ENCODE results near the gene DNMT3A.

Gene DNMT3A

DNA sequence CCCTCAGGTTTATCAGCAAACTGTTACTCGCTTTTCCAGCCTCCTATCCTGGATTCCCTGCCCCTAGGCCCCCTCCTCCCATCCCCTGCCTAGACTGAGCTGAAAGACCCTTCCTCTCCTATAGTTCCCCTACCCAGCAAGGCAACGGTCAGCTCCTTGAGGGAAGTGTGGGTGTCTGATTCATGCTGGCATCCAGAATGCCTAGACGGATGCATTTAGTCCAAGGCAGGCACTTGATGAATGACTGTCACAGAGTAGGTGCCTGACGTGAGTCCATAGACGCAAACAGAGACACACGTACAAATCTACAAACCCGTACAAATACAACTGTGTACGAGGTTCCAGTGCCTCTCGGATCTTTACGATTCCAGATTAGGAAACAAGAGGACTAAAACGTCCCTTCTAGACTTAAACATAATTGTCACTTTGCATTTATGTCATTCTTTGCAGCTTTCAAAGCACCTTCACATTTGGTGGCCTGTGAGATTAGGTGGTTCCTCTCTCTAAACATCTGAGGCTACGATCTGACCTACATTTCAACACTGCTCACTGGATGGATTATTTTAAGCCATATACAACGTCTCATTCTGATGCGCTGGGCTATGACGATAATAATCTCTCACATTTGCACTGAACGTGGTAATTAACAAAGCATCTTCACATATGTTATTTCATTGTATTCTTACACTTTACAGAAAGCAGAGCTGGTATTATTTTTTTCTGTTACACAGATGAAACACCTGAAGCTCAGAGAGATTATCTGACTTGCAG lies 36.7 kb downstream of the DNMT3A start:
- DNase-seq = no peak
- no peak for ATAC-seq

DNA sequence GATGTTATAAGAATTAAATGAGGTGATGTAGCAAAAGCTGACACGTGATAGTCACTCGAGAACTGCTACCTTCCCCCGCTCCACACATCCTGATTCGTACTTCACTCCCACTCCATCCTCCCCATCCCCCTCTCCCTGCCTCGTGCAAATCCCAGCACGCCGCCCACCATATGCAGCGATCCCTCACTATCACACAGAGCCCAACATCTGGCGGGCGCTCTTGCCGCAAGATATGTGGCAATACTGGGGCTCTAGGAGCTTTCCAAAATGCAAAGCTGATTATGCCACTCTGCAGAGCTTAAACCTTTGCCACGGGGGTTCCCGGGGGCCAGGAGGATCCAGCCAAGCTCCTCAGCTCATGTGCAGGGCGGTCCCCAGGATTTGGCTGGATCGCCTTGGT lies 37.4 kb downstream of the DNMT3A start:
- ATAC-seq (no peak), DNase-seq (no peak)

DNA sequence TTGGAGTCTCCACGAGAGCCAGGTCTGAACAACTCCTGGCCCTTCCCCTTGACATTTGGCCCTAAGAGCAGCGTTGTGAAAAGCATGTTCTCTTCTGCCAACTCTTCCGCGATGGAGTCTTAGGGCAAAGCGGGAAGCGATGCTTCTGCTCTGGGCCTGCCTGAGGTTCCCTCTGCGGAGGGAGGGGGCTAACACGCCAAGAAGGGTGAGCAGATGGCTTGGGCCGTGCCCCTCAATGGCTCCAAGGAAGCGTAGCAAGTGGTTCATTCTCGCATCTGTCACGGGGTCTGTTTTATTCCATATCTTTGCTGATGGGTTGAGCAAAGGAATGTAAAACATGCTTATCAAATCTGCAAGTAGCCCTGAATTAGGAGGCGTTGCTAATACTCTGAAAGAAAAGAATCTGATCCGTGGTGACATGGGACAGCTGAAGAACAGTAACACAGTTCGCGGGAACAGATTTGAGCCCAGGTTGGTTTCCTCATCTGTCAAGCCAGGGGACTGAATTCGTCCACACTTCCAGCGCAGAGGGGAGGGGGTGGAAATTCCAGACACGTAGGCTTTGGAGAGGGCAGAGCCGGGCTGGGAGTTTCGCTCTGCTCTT lies 38.0 kb downstream of the DNMT3A start:
- ATAC-seq (no peak), DNase-seq (no peak)

DNA sequence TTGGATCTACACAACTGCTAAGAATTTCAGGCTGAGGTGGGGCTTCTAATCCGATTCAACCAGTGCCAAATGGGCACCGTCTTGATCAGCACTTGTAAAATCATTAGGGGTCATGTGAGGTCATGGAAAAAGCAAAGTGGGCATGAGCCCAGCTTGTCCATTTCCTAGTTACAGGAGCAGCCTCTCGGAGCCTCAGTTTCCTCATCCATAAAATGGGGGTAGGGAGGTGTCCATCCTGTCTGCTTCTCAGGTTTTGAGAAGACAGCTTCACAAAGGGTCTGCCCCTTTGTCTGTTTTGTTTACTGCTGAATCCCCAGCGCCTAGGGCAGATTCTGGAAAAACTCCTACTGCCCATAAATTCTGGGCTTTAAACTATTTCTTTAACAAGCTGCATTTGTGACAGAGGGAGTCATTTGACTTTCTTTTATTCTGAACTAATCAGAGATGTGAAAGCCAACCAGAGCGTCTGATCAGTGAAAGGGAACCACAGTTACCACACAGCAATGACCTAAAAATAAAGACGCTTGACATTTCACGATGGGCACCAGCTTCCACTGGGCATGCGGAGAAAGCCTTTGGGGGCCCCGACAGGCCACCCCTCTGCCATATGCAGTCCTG lies 38.9 kb downstream of the DNMT3A start:
- DNase-seq (no peak), ATAC-seq (no peak)

DNA sequence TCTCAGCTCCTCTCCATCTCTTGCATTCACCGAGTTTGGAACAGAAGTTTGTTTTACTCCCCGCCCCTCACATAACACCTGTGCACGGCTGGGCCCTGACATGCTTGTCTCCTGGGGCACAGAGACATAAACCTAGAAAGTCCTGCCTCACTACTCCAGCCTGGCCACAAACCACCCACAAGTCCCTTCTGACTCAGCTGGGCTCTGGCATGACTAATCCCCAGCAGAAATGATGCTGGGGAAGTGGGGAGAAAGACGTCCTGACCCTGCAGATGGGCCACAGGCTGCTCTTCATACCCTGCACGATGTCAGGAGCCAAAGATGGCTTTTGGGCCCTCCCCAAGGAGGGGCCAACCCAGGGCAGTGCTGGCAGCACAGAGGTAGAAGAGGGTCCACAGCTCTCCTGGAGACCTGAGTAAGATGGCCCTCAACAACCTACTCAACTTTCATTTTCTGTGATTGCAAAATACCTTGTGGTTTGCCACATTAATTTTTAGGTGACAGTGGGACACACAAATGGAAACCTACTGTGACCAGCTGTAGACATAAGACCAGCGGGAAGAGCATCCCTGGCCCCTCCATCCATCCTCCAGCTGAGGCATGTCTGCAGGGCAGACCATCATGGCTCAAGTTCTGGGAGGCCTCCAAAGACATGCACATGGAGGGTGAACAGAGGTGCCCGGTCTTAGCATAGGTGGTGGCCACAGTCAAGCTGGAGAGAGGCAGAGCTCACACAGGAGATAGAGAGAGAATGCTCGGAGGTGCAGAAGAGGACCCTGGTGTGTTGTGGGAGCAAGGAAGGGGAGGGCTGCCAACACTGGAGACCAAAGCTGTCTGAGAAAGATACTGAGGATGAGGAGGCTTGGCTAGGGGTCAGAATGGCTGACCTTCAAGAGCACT lies 40.0 kb downstream of the DNMT3A start:
- DNase-seq (peak; percentile 79), ATAC-seq (peak; percentile 95)

DNA sequence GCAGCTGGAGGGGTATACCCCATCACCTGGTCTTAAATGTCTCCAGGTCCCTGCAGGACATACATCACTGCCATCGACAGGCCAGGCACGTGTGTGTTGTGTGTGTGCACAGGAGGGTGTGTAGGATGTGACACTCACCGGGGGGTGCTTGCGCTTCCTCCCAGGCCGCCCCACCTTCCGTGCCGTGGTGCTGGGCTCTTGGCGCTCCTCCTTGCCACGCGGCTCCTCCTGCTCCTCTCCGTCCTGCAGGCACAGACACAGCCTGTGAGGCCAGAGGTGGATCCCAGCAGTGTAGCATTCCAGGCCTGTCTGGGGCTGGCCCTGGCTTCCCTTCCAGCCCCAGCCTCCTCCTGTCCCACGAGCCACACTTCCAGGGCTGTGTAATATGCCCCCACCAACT lies 41.7 kb downstream of the DNMT3A start:
- DNase-seq (no peak), ATAC-seq (no peak)

DNA sequence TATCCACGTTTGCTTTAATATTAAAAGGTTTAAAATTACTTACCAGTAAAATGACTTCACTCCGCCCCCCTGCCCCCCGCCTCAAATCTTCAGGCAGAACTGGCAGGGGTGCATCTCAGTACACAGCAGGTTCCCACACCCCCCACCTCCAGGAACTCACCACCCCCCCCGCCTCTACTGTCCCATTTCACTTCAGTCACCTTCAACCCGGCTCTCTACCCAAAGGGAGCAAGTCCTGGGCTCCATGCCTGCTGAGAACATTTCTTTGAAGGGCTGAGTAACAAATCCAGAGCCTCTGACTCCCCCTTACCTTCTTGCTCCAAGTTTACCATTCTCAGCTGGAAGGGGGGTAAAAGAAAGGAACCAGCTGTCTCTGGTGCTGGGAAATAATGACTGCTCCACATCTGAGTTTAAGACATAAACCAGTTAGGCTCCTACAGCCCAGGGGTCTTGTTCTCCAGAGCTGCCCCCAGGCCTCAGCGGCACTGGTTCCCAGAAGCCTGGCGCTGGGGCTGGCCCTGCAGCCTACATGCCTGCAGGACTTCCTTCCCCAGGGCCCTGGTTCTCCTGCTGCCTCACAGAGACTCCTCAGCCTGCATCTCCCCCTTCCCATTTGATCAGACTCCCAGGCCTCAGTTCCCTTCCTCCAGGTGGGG lies 42.8 kb downstream of the DNMT3A start:
- no peak for ATAC-seq
- DNase-seq = no peak

DNA sequence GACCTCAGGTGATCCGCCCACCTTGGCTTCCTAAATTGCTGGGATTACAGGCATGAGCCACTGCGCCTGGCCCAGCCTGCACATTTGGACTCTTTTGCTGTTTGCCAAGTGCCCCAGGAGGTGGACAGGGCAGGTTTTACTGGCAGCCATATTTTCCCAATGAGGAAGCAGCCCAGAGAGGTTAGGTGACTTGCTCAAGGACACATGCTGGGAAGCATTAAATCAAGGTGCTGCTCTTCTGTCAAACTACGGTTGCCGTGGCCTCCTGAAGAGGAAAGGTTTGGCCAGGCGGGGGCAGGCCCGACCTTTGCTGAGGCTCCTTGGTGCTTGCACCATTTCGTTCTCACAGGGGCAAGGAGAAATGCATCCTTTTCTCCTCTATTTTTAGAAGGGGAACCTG lies 44.0 kb downstream of the DNMT3A start:
- no peak for DNase-seq
- ATAC-seq = no peak

DNA sequence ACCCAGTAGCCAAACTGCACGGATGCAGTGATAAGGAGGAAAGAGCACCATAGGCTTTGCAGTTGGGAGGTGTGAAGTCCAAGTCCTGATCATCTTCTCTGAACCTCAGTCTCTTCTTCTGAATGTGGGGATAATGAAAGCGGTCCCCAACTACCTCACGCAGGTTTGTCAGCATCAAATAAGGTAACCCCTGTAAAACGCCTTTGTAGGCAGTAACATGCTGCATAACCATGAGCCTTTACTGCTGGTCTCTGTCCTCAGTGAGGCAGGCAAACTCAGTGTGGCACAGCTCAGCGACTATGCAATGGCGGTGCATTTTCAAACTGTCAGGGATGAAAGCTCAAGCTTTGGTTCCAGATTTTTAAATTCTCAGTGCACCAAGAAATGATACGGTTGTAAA lies 46.1 kb downstream of the DNMT3A start:
- ATAC-seq (no peak), DNase-seq (no peak)

DNA sequence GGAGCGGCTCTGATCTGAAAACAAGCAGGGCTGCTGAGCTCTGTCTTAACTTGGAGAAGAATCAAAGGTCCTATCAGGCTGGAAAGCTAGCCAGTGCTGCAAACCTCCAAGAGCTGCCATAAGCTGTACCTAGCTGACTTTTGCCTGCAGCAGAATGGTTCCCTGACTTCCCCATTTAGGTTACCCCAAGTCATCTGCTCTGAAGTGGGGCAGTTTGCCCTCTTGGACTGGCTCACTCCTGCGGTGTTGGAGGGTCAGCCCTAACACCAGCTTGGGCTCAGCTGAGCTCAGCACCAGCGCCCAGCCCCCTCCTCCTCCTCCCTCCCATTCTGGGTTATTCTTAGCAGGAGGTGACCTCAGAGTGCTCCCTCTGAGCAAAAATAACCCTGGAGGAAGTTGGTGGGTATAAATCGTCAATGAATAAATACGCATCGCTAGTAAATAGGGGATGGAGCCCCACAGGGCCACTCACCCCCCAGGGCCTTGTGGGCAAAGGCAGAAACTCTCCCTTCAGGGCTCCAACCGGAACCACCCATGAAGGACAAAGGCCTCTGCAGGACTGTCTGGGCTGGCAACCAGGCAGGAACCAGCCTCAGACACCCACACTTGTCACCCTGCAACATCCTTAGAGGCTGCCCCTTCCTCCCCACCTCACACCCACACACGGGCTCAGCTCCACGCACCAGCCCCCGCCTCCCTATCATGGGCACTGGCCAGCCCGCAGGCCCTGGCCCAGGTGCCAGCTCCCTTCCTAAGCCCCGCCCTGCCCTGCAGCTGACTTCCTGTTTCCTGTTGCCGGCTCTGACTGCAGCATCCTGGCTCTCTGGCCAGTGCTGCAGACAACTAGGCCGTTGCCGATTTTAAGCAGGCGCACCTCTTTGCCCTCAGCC lies 46.9 kb downstream of the DNMT3A start:
- DNase-seq = peak; percentile 81
- peak; percentile 85 for ATAC-seq

DNA sequence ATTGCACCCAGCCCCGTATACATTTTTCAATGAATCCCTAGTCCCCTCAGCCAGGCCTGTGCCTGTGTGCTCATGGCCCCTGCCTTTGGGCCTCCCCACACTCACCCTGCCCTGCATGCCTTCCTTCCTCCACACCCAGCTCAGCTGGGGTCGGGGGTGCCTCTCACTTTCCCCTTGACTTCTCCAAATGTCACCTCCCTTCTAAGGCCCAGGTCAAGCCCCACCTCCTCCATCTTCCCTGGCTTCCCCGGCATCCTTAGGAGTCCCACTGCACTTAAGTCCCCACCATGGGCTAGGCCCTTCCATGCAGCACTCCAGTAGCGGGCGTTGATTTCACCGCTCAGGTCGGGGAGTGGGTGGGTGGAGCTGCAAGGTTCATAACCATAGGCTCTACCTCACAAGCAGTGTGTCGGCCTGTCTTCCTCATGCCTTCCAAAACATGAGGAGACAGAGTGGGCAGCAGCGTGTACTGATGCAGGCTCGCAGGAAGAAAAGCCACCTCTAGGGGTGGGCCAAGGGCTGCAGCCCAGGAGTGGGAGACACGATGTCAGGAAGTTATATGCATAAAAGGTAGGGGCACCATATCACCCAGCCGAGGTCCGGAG lies 47.7 kb downstream of the DNMT3A start:
- ATAC-seq = peak; percentile 40

DNA sequence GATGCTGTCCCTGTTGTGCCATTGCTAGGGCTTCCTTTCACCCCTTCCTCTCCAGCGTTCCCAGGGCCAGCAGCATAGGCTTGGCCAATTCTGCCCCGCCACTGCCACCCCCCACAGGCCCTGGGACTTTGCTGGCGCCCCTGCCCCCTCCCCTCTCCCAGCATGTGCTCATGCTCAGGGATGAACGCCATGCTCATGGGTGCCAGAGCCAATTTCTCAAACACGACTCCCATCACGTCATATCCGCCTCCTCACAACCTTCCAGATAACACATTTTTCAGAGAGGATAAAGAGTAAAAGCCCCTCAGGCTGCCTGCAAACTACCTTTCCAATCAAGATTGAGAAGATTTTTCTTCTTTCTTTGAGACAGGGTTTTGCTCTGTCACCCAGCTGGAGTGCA lies 48.6 kb downstream of the DNMT3A start:
- ATAC-seq (no peak), DNase-seq (no peak)

More for the DNA sequence above, 47.7 kb downstream of the DNMT3A start:
- no peak for DNase-seq

DNA sequence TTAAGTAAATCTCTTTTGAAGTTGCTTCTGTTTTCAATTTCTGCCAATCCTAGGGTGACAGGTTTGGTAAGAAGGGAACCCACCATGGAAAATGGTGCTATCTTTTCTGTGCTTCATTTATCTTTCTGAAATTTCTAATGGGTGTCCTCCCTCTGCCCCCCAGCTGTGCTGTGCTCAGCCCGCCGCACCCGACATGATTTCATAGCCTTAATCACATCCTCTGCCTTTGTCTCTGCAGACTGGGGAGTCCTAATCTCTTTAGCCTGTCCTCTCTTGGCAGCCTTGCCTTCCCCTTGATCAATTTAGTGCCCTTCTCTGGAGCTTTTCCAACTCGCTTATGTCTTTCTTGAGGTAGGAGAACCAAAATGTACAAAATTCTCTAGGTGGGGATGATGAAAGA lies 49.3 kb downstream of the DNMT3A start:
- DNase-seq = no peak
- ATAC-seq = no peak

DNA sequence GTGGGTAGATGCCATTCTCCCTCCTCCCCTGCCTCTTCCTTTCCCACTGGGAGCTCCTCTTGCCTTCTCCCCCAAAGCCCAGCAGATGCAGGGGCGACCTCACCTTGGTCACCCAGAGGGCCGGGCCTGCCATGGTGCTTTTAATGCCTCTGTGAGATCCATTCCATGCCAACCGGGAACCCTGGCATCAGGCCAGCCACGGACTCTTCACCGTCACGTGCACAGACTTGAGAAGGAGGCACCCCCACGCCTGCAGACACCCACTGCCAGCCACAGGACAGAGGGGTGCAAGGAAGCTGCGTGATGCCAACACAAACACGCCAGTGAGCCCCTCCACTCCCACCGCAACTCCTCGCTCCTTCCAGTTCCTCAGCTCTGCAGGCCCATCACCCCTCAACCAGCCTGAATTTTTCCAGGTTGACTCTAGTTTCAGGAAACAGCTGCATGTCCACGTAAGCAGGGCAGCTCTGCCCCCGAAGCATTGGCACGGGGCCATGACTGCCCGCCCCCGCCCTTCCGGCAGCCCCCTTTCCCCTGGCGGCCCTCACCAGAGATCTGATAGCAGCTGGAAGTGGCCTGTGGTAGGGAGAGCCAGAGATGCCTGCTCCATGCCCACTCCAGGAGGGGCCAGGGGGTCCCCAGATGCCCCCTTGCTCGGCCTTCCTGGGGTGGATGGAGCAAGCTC lies 50.8 kb downstream of the DNMT3A start:
- no peak for ATAC-seq
- no peak for DNase-seq

DNA sequence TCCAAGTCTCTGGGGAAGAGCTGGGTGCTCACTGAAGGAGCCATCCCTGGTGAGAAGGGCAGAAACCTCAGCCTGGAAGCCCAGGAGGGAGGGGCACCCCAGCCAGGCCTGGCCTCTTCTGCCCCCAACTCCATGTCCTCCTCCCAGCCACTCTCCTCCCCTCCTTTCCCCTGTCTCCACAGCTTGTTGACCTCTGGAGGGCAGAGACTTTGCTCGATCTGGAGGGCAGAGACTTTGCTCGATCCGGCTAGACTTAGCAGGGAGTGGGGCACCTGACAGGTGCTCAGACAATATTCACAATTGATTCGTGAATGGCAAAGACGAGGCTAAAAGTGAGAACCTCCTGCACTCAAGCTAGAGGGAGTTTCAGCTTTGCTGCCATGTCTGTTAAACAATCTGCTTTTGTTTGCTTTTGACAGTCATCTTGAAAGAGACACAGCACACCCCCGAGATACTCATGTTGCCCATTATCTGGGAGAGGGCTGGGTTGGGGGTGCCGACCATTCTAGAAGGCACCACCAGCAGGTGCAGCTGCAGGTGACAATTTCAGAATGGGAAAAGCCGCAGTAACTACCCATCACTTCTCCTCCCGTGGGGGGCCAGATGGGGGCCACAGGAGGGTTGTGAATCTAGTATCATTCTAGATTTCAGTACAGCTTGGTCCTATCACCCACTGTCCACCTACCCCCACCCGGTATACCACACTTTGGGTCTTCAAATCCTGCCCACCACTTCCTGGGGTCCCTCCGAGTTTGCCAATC lies 54.8 kb downstream of the DNMT3A start:
- DNase-seq (no peak), ATAC-seq (no peak)

DNA sequence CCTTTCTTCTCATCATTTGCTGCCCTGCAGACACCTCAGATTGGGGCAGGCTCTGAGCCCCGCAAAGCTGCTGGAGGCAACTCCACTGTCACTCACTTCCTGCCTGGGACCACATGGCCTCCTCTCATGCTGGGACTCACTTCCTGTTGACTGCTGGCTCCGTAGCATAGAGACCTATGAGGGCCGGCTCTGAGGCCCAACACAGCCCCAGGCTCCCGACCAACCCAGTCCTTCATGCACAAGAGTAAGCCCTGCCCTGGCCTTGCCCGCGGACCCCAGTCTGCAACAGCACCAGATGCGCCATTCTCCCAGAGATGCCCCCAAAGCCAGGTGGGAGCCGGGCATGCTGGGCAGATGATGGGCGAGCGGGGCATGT lies 55.7 kb downstream of the DNMT3A start:
- ATAC-seq = peak; percentile 96

DNA sequence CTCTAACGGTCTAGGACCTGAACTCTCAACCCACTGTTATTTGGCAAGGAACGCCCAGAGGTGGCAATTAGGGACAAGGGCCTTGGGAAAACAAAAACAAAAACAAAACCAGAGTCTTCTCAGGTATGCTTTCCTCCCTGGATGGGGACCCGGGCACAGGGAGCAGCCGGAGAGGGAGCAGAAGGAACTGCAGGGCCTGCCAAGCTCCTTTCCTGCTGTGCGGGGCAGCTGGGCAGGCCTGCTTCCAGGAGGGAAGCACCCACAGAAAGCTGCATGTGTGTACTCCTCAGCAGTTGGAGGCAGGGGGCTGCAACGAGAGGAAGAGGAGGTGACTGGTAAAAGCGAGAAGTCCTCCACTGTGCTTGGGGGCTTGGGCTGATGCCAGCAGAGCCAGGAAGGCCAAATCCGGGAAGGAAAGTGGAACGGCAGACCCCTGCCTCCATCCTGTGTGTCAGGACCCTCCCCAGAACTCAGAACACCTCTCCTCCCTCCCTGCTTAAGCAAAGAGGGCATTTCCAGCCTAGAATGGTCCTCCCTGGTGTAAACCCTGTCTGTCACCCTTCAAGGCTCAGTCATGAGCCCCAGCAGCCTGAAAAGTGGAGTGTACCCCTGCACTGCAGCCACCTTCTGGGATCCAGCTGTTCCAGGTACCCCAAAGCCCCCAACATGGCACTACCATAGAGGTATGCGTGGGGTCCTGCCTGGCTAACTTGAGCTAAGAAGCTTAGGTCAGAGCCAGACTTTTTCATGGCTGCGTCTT lies 56.3 kb downstream of the DNMT3A start:
- no peak for DNase-seq
- no peak for ATAC-seq

More for the DNA sequence above, 55.7 kb downstream of the DNMT3A start:
- DNase-seq = peak; percentile 67

DNA sequence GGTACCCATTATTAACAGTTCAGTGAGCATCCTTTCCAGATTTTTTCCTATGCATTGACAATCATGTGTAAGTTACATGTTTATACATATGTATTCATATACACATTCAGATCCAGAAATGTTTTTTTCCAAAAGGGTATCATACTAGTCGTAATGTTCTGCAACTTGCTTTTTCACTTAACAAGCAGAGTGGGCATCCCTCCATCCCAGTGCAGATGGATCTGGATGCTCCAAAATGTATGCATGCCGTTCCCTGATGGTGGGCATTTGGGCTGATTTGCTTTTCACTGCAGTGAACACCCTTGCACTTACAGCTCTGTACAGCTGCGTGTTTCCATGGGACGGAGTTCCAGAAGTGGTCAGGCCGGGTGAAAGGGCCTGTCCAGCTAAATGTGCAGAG lies 57.0 kb downstream of the DNMT3A start:
- no peak for DNase-seq
- no peak for ATAC-seq
